ENCODE data around the gene SHISA4.

Gene SHISA4

DNA sequence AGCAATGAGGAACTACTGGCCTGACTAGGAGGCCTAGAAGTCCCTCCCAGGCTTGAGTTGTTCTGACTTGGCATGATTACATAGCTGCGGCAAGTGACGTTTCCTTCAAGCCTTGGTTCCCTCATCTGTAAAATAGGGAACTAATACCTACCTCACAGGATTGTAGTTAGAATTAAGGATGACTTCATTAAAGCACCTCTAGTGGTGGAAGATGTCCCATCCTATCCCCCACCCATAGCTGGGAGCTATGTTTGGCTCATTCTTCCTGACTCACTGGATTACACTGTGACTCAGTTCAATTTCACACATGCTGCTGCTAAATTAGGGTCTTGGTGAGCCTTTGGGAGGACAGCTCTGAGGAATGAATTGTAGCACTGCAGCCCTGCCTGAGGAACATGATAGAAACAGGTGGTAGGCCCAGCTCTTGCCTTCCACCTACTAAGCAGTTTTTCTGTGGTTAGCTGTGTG, 6.0 kb upstream of the SHISA4 start:
- no peak for DNase-seq

DNA sequence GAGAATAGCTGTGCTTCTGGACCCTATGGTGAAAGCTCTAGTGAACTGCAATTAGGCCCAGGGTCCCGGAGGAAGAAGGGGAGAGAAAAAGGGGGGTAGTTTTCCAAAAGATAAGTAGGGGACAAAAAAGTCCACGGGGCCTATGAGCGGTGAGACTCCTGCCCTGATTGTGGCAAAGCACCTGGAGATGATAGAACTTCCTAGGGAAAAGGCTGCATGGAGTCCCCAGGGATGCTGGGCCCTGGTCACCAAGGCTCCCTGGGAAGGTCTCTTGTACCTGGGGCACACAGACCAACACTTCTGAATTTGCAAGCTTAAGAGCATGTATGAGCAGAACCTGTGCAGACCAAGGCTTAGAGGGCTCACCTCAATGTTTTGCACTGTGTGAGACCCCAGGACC, 5.4 kb upstream of the SHISA4 start:
- DNase-seq = no peak

DNA sequence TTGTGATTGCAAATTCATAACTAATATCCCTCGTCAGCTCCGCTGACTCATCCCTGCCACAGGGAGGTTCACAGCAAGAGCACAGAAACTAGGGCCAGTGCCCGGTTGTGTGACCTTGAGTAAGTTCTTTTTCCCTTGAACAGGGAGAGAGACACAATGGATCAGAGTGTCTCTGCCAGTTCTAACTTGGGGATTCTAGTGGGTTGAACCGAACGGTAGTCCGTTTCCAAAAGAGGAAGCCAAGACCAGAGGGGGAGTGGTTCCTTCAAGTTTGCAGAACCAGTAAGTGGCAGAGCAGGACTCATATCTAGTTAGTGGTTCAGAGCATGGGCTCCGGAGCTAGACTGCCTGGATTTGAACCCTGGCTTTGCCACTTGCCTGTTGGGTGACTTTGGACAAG, 4.9 kb upstream of the SHISA4 start:
- no peak for DNase-seq

DNA sequence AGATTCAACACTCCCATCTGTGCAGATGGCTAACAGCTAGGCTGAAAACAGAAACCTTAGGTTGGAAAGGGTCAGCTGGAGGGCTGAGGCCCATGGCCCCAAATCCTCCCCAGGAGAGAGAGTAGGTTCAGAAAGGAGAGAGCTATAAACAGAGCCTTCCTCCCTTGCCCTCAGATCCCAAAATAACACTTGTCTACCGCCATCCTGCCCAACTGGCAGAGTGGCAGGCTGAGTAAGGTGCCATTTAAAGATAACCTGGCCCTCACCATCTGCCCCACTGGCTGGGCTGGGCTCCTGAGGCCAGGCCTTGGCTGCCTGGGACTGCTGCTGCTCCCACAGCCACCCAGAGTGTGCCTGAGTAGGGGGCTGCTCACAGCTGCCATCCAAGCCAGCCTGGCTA, 4.3 kb upstream of the SHISA4 start:
- DNase-seq = no peak

DNA sequence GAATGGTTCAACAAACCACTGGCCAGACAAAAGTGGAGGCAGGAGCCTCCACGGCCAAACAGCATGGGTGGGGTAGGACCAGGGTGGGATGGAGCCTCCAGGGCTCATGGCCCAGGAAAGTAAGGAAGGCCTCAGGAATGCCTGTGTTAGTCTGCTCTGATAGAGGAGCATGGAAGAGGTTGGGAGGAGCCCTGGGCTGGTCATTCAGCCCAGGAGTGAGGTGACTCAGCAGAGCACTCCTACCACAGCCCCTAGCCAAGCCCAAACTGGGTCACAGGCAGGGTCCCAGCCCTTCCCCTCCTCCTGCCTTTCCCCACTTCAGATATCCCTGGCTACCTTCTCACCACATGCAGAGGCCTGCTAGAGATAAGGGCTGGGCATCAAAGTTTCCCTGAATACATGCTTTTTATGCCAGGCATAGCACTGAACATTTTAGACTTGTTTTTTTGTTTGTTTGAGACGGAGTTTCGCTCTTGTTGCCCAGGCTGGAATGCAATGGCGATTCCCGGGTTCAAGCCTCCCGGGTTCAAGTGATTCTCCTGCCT, 3.1 kb upstream of the SHISA4 start:
- DNase-seq = no peak

DNA sequence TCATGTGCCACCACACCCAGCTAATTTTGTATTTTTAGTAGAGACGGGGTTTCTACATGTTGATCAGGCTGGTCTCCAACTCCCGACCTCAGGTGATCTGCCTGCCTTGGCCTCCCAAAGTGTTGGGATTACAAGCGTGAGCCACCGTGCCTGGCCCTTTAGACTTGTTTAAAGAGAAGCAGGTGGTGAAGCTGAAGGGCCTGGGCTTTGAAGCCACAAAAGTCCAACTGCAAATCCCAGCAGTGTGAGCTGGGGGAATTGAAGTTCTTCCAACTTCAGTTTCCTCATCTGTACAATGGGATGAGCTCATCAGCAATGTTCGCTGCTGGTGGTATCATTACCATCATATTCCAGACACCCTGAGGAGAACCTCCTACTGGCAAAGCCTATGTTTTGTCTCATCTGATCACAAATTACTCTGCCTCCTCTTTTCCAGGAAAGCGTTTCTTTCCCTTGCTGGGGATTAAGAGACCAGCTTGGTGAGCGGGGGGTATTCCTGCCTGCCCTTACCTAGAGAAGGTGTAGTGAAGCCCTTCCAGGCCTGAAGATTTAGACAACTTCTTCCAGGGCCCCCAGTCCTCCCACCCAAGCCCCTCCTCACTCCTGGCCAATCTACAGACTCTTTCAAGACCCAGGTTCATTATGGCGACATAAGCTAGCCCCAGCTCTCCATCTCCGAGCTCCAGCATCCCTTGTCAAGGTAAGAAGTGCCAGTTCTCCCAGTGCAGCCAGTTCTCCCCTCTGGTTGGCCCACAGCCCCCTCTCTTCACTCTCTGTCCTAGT, 2.4 kb upstream of the SHISA4 start:
- DNase-seq = no peak

DNA sequence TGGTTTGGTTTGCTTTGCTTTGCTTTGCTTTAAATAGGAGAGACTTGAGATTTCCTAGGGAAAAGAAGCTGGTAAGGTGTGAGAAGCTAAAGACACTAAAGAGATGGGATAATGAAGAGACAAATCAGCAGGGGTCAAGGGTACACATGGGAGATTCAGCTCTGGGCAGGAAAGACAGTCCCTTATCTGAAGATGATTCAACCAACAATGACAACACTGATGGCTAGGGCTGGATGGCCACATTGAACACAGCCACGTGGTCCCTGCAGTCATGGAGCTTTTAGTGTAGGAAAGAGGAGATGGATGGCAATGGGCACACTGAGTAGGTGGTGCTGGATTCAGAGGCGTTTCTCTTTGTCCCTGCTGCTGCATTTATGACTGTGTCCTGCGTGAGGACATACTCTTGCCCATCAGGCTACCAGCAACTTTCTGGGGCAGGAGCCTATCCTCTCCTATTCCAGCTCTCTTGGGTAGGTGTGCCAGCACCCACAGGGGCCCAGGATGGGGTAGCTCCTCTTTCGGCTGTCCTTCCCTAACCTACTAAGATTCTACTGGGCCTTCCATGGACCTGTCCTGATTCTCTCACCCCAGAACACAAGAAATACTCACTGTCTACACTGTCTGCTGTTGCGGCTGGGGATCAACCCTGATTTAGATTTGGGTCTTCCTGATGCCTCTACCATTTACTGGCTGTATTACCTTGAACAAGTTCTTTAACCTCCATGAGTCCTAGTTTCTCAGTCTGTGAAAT, 1.4 kb upstream of the SHISA4 start:
- no peak for DNase-seq

DNA sequence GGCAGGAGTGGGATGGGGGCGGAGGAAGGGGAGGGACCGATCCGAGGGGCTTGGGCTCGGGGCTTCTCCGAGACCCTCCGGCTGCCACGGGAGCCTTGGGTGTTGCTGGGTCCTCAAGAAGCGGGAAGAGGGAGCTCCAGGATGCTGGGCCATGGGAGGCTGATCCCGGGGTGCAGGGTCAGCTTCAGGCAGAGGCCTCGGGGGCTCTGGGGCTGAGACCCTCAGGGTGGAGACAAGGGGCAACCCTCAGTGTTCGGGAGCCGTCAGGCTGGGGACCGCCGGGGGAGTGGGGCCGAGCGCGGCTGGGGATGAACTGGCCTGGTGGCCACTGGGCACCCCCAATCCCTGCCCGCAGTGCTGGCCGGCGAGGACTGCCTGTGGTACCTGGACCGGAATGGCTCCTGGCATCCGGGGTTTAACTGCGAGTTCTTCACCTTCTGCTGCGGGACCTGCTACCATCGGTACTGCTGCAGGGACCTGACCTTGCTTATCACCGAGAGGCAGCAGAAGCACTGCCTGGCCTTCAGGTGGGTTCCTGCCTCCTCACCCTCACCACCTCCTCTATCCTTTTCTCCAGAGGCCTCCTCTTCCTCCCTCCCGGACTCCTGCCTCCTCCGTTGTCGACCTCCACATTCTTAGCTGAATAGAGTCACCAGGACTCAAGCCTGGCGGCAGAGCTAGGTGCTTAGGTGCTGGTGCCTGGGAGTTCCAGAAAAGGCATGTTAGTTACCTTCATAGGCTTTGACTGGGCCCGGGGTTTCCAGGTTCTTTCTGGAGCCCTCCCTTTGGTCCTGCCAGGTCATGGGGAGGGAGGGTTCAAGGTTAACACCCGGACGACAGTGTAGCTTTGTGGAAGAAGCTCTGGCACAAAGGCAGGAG, 631 bp downstream of the SHISA4 start:
- DNase-seq = no peak

DNA sequence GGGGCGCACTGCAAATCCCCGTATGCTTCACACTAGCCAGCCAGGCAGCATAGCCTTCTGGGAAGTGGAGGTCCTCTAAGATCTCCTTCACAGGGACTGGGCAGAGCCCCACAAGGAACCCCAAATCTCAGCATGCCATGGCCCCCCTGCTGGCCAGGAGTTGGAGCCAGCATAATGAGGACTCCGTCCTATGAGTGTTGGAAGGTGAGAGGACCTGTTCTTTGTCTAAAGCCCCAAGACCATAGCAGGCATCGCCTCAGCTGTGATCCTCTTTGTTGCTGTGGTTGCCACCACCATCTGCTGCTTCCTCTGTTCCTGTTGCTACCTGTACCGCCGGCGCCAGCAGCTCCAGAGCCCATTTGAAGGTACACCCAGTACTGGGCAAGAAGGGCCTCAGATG, 1.5 kb downstream of the SHISA4 start:
- DNase-seq = no peak

DNA sequence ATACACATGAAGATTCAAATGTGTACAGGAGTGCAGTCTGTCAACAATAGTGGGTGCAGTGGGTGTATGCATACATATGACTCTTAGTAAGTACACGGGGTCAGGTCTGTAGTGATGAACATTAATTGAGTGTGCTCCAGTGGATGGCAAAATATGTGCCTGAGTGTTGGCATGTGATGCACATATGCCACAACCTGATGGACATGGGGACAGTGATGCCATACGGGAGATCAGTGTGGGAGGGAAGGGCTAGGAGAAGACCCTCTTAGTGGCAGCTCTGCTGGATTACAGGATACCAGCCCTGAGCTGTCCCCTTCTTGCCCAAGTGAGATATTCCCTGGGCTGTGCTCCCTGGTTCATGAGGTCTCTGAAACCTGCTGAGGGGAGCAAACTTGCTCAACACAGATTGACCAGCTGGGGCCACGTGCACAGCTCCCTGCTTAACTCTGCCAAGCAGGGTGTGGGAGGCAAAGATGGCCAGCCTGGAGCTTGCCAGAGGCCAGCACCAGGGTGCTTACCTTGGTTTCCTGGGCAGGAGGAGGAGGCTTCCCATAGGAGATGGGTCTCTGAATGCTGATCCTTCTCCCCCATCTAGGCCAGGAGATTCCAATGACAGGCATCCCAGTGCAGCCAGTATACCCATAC, 2.2 kb downstream of the SHISA4 start:
- DNase-seq = no peak

DNA sequence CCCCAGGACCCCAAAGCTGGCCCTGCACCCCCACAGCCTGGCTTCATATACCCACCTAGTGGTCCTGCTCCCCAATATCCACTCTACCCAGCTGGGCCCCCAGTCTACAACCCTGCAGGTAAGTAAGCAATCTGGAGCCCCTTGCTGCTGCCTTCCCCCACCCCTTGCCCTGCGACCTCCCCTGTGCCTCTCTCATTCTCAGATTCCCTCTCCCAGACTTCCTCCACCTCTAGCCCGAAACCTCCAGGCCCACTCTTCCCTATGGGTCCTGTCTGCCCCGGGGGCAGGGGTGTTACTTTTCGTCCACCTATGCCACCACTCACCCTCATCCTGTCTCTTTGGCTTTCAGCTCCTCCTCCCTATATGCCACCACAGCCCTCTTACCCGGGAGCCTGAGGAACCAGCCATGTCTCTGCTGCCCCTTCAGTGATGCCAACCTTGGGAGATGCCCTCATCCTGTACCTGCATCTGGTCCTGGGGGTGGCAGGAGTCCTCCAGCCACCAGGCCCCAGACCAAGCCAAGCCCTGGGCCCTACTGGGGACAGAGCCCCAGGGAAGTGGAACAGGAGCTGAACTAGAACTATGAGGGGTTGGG, 2.9 kb downstream of the SHISA4 start:
- no peak for DNase-seq

DNA sequence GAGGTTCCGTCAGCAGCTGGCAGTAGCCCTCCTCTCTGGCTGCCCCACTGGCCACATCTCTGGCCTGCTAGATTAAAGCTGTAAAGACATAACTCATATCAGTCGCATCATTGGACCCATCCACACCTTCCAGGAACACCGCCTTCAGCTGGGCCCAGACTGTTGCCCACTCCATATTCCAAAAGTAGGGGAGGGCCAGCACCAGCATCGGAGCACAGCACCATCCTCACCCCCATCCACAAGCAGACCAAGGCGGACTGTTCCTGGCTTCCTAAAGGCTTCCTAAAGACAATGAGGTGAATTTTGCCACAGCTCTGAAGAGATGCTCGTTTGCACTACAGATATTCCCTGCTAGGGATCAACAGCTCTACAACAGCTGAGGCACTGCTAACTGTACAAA, 3.5 kb downstream of the SHISA4 start:
- no peak for DNase-seq

DNA sequence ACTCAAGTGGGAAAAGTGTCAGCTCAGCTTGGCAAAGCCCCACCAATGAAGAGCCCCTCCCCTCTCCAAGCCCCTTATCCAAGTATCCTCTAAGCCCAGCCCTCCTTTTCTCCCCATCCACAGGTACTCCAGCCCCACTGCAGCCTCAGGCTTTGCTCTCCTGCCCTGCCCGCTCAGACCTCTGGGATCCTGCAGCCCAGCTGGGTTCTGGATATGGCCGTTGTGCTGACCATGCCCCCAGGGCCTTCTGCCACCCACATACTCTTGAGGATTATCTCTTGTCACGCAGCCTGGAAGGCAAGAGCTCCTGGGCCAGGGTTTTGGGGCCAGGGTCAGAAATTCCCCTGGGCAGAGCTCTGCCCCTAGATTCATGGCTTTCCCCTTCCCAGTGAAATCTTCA, 4.7 kb downstream of the SHISA4 start:
- DNase-seq = no peak

DNA sequence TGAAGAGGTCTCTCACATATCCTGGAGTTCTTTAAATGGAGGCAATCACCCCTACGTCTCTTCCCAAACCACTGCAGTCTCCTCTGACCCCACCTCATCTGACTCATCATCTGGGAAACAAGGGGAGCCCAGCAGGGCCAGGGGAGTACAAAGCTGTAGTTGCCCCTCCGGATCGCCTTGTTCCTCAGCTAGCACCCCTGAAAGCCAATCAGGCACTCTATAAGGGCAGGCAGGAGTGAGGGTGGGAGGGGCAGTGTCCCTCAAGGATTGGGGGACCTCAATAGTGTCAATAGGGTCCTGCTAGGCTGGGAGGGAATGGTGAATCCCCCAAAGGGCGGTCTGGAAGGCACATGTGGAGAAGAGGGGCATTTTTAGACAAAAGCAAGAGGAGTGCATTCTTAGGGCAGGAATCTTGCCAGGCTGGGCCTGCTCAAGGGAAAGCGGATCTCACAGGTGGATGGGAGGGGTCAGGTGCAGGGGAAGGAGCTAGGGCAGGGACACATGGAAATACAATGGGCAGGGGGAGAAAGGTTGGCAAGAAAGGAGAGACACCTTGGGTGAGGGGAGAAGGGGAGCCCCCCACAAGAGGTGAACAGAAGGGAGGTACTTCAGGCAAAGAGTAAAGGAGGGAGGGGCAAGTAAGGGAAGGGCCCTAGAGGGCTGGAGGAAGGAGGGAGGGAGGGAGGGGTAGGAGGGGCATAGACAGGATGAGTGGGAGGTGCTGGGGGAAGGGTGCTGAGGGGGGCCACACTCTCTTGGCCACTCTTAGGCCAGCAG, 5.8 kb downstream of the SHISA4 start:
- DNase-seq = no peak

DNA sequence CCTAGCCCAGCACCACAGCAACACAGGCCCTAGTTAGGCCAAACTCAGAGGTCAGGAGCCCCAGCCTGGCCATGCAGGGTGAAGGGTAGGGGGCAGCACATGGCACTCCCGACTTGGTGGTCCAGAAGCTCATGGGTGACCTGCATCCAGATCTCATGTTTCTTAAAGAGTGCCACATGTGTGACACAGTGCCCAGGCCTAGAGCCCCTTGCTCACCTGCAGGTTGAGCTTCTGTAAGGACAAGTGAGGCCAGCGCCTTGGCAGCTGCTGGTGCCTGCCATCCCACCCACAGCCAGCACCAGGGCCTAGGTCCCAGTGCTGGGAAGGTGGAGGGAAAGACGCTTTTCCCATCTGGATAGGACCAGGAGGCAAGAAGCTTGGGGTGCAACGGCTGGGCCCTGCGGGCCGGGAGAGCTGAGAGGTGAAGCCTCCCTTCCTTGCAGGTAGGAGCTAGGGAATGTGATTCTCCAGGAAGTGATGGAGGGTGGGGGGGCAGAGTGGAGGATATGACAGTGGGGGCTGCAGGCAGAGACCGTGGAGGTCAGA, 6.5 kb downstream of the SHISA4 start:
- DNase-seq = no peak

DNA sequence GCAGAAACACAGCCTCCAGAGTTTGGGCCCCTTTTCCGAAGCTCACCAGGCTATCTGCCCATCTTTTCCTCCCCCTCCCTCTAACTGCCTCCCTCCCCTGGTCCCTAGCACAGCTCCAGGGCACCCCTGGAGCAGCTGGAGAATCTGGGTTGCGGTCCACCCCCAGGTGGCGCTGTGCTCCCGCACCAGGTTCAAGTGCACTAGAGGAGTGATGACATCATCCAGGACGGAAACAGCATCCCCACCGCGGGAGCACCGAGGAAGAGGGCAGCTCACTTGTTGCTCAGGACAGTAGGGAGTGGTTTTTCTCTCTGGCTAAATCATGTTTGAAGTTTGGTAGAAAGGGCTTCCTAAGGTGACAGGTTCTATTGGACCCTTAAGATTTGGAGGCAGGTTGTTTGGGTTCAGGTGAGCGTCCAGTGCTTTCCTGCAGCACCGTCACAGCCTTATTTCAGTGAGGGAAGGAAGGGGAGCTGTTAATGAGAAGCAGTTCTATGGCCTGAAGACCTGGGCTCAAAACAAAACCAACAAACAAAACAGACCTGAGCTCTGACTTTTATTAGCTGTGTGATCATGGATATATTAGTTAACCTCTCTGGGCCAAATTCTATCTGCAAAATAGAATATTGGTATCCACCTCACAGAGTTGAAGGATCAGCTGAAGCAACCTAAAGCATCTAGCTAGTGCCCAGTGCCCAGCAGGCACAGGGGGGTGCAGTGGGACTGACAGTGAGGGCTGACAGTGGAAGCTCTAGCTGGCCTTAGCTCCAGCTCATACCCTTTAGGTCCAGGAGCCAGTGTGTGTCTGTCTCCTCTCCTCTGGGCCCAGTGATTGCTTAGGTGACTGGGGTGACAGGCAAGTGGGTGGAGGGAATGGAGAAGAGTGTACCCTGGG, 7.5 kb downstream of the SHISA4 start:
- DNase-seq = peak; percentile 83

DNA sequence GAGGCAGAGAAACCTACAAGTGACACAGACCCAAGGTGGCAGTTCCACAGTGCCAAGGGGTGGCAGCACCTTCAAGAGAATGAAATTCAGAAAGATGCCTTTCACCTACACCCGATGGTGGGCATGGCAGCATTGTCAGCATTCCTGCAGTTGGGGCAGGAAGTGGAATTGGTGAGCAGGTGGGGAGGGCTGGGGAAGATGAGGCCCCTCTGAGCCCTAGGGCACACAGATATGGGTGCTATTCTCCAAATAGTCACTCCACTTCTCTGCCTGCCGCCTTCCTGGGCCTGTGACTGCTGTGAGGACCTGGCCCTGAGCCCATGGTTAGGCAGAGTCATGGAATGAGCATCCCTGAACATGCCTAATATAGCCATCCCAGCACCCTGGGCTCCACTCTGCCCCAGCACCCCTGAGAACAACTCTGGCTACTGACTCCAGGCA, 8.3 kb downstream of the SHISA4 start:
- DNase-seq = no peak

DNA sequence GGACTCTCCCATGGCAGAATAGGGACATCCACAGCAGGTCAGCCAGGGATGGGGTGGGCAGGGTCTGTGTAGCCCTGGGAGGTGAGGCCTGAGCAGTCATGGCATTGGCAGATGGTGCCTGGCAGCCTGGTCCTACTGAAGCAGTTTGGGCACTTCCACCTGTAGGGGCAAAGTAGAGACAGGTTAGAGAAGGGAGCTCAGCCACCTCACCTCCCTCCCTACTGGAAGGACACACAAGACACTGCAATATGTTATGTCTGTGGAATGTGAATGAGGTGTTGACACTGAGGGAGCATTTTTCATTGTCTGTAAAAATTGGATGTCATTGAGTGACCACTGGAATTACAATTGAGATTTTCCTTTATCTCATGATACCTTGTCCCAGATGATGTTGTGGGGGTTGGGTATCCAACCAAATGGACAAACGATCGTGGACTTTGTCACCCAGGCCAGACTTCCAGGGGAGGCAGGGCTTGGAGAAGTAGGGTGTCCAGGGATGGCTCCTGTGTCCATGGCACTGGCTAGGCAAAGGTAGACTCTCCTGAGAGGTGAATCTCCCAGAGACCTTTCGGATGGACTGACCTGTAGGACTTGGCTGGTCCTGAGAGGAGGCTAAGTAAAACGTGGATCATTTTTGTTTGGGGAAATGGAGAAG, 9.7 kb downstream of the SHISA4 start:
- DNase-seq = no peak

DNA sequence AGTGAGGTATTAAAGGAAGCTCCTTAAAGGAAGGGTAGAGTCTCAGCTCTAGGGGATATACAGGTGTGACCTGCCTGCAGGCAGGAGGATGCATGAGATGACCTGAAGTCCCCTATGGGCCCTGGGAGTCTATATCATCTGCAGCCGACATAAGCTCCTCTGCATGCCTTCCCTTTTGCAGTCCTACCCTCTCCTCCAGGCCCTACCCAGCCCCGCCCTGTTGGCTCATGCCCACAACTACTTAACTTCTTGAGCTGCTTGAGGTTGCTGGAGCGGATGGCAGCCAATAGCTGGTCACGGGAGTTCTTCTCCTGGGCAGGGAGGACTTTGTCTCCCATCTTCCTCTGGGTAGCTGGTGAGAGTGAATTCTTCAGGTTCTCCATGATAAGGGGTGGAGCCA, 10.3 kb downstream of the SHISA4 start:
- no peak for DNase-seq
